Measurements from ENCODE around the gene SLC35F6.
"Not testable (repeated sequence)": the region's sequence is repeated elsewhere in the genome, so short reads cannot be mapped to it uniquely, and the experiment has no call there.

The SLC35F6 gene

DNA sequence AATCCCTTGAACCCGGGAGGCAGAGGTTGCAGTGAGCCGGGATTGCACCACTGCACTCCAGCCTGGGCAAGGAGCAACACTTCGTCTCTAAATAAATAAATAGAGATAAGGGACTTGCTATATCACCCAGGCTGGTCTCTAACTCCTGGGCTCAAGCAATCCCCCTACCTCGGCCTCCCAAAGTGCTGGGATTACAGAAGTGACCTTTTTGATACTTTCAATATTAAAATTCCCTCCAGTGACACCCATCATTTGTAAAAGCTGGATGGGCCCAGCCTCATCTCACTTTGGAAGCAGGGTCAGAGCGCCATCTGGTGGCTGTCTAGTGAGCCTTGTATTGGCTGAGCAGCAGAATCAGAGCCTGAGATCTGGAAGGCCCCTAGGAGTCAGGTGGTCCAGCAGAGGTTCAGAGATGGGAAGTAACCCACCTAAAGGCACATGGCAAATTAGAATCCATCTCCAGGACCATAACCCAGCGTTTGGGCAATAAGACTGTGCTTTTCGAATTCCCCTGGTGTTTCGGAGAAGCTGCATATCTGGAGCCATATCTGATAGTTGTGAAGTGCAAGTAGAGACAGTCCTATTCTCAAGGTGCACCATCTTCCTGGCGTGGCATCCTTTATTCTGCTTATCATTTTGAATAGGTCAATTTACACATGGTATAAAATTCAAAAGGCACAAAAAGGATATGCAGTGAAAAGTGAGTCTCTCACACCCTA lies 18.3 kb upstream of the SLC35F6 start:
- Histone ChIP-seq H3K9ac (no peak overlapping the region), H3K79me2 (no peaks in the 10 kb centered on the region), H3K4me3 (ENCODE audit: low read depth, low read length) (no peak overlapping the region), H2AFZ (no peak overlapping the region), H3K27ac (no peak overlapping the region), H3K9me3 (ENCODE audit: control insufficient read depth, low read length) (no peaks in the 10 kb centered on the region), H3K36me3 (ENCODE audit: control insufficient read depth, insufficient read depth, low read length) (no peaks in the 10 kb centered on the region), H3K4me1 (peaks cover 19% of the 10 kb centered on the region), H3K27me3 (ENCODE audit: control insufficient read depth, insufficient read depth, low read length) (no peaks in the 10 kb centered on the region), H3K4me2 (ENCODE audit: low read length) (no peak overlapping the region)
- TF ChIP-seq, protein P1, sequence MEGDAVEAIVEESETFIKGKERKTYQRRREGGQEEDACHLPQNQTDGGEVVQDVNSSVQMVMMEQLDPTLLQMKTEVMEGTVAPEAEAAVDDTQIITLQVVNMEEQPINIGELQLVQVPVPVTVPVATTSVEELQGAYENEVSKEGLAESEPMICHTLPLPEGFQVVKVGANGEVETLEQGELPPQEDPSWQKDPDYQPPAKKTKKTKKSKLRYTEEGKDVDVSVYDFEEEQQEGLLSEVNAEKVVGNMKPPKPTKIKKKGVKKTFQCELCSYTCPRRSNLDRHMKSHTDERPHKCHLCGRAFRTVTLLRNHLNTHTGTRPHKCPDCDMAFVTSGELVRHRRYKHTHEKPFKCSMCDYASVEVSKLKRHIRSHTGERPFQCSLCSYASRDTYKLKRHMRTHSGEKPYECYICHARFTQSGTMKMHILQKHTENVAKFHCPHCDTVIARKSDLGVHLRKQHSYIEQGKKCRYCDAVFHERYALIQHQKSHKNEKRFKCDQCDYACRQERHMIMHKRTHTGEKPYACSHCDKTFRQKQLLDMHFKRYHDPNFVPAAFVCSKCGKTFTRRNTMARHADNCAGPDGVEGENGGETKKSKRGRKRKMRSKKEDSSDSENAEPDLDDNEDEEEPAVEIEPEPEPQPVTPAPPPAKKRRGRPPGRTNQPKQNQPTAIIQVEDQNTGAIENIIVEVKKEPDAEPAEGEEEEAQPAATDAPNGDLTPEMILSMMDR (IDR thresholded peaks at IDR 0.05) = peak; percentile 97

DNA sequence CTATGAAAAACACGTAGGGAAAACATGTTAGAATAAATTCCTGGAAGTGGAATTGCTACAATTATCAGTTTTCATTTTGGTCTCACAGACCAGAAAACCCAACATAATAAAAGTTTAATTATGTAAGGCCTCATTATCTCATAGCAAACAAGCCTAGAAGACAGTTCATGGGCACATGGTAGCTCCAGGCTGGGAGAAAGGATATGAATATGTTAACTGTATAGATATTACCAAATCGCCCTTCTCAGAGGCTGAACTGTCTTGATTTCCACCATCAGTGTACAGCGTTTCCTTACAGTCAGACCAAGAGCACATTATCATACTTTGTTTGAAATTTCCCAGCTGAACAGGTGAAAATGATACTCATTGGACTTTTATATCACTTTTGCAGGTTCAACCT lies 17.1 kb upstream of the SLC35F6 start:
- Histone ChIP-seq H3K36me3 (ENCODE audit: control insufficient read depth, insufficient read depth, low read length) (no peaks in the 10 kb centered on the region), H3K79me2 (no peaks in the 10 kb centered on the region), H3K4me3 (ENCODE audit: low read depth, low read length) (no peak overlapping the region)

DNA sequence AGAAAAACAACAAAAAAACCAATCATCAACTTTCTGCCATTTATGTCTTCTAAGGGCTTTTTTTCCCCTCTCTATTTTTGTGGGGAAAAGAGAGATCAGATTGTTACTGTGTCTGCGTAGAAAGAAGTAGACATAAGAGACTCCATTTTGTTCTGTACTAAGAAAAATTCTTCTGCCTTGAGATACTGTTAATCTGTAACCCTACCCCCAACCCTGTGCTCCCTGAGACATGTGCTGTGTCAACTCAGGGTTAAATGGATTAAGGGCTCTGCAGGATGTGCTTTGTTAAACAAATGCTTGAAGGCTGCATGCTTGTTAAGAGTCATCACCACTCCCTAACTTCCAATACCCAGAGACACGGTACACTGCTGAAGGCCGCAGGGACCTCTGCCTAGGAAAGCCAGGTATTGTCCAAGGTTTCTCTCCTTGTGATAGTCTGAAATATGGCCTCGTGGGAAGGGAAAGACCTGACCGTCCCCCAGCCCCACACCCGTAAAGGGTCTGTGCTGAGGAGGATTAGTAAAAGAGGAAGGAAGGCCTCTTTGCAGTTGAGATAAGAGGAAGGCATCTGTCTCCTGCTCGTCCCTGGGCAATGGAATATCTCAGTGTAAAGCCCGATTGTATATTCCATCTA lies 14.2 kb upstream of the SLC35F6 start:
- H2AFZ ChIP-seq, H3K27ac ChIP-seq: not testable (repeated sequence)

More for the DNA sequence above, 17.1 kb upstream of the SLC35F6 start:
- Histone ChIP-seq H2AFZ (no peak overlapping the region), H3K27ac (no peak overlapping the region), H3K27me3 (ENCODE audit: control insufficient read depth, insufficient read depth, low read length) (no peaks in the 10 kb centered on the region), H3K9me3 (ENCODE audit: control insufficient read depth, low read length) (no peaks in the 10 kb centered on the region), H3K4me1 (peaks cover 8% of the 10 kb centered on the region), H3K9ac (no peak overlapping the region), H3K4me2 (ENCODE audit: low read length) (no peak overlapping the region)
- TF ChIP-seq, protein P1 (IDR thresholded peaks at IDR 0.05) = no peak

DNA sequence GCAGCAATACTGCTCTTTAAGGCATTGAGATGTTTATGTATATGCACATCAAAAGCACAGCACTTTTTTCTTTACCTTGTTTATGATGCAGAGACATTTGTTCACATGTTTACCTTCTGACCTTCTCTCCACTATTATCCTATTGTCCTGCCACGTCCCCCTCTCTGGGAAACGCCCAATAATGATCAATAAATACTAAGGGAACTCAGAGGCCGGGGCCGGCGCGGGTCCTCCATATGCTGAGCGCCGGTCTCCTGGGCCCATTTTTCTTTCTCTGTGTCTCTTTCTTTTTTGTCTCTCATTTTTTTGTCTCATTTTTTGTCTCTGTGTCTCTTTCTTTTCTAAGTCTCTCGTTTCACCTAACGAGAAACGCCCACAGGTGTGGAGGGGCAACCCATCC lies 13.6 kb upstream of the SLC35F6 start:
- H2AFZ ChIP-seq; H3K4me3 ChIP-seq (ENCODE audit: low read depth, low read length); H3K79me2 ChIP-seq; H3K27me3 ChIP-seq (ENCODE audit: control insufficient read depth, insufficient read depth, low read length); H3K4me2 ChIP-seq (ENCODE audit: low read length); H3K4me1 ChIP-seq; H3K9me3 ChIP-seq (ENCODE audit: control insufficient read depth, low read length); H3K36me3 ChIP-seq (ENCODE audit: control insufficient read depth, insufficient read depth, low read length); H3K9ac ChIP-seq; H3K27ac ChIP-seq: not testable (repeated sequence)

More for the DNA sequence above, 14.2 kb upstream of the SLC35F6 start:
- H3K9me3 ChIP-seq (ENCODE audit: control insufficient read depth, low read length); H3K4me1 ChIP-seq; H3K9ac ChIP-seq; H3K27me3 ChIP-seq (ENCODE audit: control insufficient read depth, insufficient read depth, low read length); H3K4me3 ChIP-seq (ENCODE audit: low read depth, low read length); H3K36me3 ChIP-seq (ENCODE audit: control insufficient read depth, insufficient read depth, low read length); H3K4me2 ChIP-seq (ENCODE audit: low read length); H3K79me2 ChIP-seq: not testable (repeated sequence)

DNA sequence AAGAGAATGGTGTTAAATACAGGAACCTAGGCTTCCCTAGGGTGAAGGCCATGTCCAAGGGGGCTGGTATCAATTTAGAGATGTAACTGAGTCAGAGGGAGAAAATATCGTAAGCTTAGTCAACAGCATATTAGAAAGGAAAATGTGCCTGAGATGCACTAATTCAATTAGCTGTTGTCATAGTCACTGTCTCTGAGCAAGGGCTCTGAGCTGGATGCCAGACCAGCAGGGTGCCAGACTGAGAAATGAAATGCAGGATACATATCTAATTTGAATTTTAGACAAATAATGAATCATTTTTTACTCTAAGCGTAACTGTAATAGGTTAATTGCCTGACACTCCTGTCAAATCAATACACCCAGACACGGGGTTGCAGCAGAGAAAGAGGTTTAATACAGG lies 11.4 kb upstream of the SLC35F6 start:
- Histone ChIP-seq H3K27ac (no peak overlapping the region), H2AFZ (no peak overlapping the region), H3K27me3 (ENCODE audit: control insufficient read depth, insufficient read depth, low read length) (no peaks in the 10 kb centered on the region), H3K9ac (no peak overlapping the region), H3K79me2 (no peaks in the 10 kb centered on the region), H3K4me2 (ENCODE audit: low read length) (no peak overlapping the region), H3K9me3 (ENCODE audit: control insufficient read depth, low read length) (no peaks in the 10 kb centered on the region), H3K4me3 (ENCODE audit: low read depth, low read length) (no peak overlapping the region), H3K4me1 (peaks cover 9% of the 10 kb centered on the region), H3K36me3 (ENCODE audit: control insufficient read depth, insufficient read depth, low read length) (no peaks in the 10 kb centered on the region)
- TF ChIP-seq, protein P1 (IDR thresholded peaks at IDR 0.05) = no peak
